Sigmoid colon (tissue), 7 donors: ENCODE results near the gene TNFRSF14. TPM values are rescaled to one million over a fixed set of nuclear protein-coding genes. Genes with fewer than 3 reads are reported as not detected.
"Not testable (repeated sequence)": the region's sequence is repeated elsewhere in the genome, so short reads cannot be mapped to it uniquely, and the experiment has no call there.

Experiments
- DNase-seq: peaks from one replicate; pipeline ENCODE4 v3.0.0-alpha.2; 2019
- H3K27ac ChIP-seq, 4 donors: fragments of 200-600 bp; sonication (generic); one replicate each; pipeline ENCODE4 v1.5.1; 2016 to 2019; ENCODE audit warnings: mild to moderate bottlenecking in 1 of 4
- H3K27me3 ChIP-seq, 3 donors: fragments of 200-600 bp; sonication (generic); one replicate each; pipeline ENCODE4 v1.5.1; 2019; ENCODE audit warnings: mild to moderate bottlenecking in 1 of 3
- H3K36me3 ChIP-seq, 4 donors: fragments of 200-600 bp; sonication (generic); one replicate each; pipeline ENCODE4 v1.5.1; 2016 to 2019
- H3K4me1 ChIP-seq, 4 donors: fragments of 200-600 bp; sonication (generic); one replicate each; pipeline ENCODE4 v1.5.1; 2017 to 2019
- H3K4me3 ChIP-seq, 4 donors: fragments of 200-600 bp; sonication (generic); one replicate each; pipeline ENCODE4 v1.5.1; 2017 to 2019; ENCODE audit warnings: mild to moderate bottlenecking in 2 of 4, moderate library complexity in 1 of 4
- H3K9me3 ChIP-seq, 4 donors: fragments of 200-600 bp in 3 of 4; sonication (generic) in 3 of 4; one replicate each; pipeline versions ENCODE4 v1.5.1 to v1.6.1; 2013 to 2019
- CTCF ChIP-seq, 4 experiments: fragments of 450-650 bp in 3 of 4; fragments of 200-600 bp in 1 of 4; IDR thresholded peaks; one replicate each; pipeline ENCODE4 v1.5.1; 2016 to 2019; ENCODE audit warnings: antibody characterized with exemption in 4 of 4, mild to moderate bottlenecking in 3 of 4, moderate library complexity in 2 of 4
- EP300 ChIP-seq, 4 donors: sonication (generic); formaldehyde crosslinking; IDR thresholded peaks; one replicate each; pipeline ENCODE4 v1.6.1; 2017; ENCODE audit warnings: antibody characterized with exemption in 4 of 4
- POLR2A ChIP-seq, 2 donors: fragments of 450-650 bp; IDR thresholded peaks; one replicate each; pipeline ENCODE4 v1.6.1; 2016; ENCODE audit warnings: antibody characterized with exemption in 2 of 2, mild to moderate bottlenecking in 2 of 2, moderate library complexity in 2 of 2
- POLR2AphosphoS5 ChIP-seq, 4 donors: sonication (generic); formaldehyde crosslinking; IDR thresholded peaks; one replicate each; pipeline ENCODE4 v1.6.1; 2017; ENCODE audit warnings: antibody characterized with exemption in 4 of 4
- WGBS, 2 donors: extraction: QIAGEN DNeasy Blood & Tissue Kit; methylation state at CpG; one replicate each; pipeline ENCODE4 v1.1.7; 2013; 5-methylcytosine and 5-hydroxymethylcytosine counted together
- intact Hi-C: fragments of 100-400 bp; cut with DNase I; formaldehyde crosslinking; loops from one replicate; pipeline ENCODE4 v1.15.1; 2023
- polyA plus RNA-seq, 3 donors: library from polyadenylated mRNA; stranded (reverse); fragments of 200-250 nt; gene quantifications; one replicate each; pipeline ENCODE4 v1.2.3, GENCODE V29; 2013
- total RNA-seq, 4 donors: library from RNA; depleted of rRNA; stranded (reverse); fragments of >200 nt; gene quantifications; one replicate each; pipeline ENCODE4 v1.1.0, GENCODE V29; 2016
- donor health status: healthy with polysubstance abuse.
- donor health status: Bipolar disorder and iron deficiency.
- donor health status: healthy.

The TNFRSF14 gene
- total and polyA plus RNA-seq, 7 donors: 37.5 to 185 (median 64.5) TPM

DNA sequence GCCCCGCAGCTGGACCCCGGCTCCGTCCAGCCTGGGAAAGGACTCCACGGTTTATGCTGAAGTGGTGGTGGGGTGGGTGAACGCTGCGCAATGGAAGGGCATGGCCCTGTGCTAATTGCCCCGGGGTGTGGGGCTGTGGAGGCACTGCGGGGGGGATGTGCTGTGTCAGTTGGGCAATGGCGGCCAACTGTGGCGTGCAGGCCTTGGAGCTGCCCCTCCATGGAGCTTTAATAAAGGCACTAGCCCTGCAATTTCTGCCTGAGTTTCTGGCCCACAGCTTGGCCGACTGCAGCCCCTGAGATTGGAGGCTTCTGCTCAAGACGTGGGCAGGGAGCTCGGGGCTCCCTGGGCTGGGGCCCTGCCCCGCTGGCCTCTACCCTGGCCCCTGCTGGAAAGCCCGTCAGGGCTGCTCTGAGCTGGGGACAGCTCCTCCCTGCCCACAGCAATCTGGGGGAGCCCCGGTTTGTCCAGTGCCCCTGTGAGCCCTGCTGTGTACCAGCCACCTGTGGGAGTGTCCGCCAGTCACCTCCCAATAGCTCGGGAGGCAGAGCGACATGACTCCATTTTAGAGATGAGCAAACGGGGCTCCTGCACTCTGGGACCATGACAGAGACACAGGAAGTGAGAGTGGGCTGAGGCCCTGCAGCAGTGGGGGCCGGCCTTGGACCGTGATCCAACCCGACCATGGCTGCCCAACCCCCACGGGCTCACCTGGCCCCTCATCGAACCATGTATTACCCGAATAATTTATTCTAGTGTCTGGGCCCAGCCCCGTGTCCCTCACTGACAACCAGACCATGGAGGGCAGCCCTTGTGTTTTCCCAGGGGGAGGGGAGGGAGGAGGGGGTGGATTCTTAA, 8.7 kb upstream of the TNFRSF14 start:
- TF ChIP-seq POLR2AphosphoS5 (IDR thresholded peaks at IDR 0.05): peak in 1 of 4 donors; percentile 1
- no peak for TF ChIP-seq POLR2A (IDR thresholded peaks at IDR 0.05)
- TF ChIP-seq EP300 (IDR thresholded peaks at IDR 0.05): no peak
- no peak for TF ChIP-seq CTCF (IDR thresholded peaks at IDR 0.05)
- Histone ChIP-seq H3K9me3 (no peaks in the 10 kb centered on the region), H3K27ac (peak overlapping the region; percentile 79 to 94 (median 82)), H3K27me3 (peaks cover 14 to 57% (median 46%) of the 10 kb centered on the region in 3 donors), H3K4me3 (peak overlapping the region in 3 of 4 donors; percentile 46 to 52 (median 51)), H3K4me1 (peaks cover 0 to 59% (median 43%) of the 10 kb centered on the region in 4 donors), H3K36me3 (no peaks in the 10 kb centered on the region)
- 3 to 9% methylated on average over 27 of the region's 27 CpGs for WGBS, 2 donors
- intact Hi-C loops: loop anchor here (1.0 to 5.0 kb wide), 3 partner anchors 21 to 133 kb away; partner anchors contain the start of genes PANK4 and PRXL2B
- DNase-seq: no peak

- H3K27me3 ChIP-seq: peaks cover 14 to 50% (median 42%) of the 10 kb centered on the region in 3 donors
Measured at GRCh38 chr1:2548068-2548589, 8.0 kb upstream of the TNFRSF14 start.

DNA sequence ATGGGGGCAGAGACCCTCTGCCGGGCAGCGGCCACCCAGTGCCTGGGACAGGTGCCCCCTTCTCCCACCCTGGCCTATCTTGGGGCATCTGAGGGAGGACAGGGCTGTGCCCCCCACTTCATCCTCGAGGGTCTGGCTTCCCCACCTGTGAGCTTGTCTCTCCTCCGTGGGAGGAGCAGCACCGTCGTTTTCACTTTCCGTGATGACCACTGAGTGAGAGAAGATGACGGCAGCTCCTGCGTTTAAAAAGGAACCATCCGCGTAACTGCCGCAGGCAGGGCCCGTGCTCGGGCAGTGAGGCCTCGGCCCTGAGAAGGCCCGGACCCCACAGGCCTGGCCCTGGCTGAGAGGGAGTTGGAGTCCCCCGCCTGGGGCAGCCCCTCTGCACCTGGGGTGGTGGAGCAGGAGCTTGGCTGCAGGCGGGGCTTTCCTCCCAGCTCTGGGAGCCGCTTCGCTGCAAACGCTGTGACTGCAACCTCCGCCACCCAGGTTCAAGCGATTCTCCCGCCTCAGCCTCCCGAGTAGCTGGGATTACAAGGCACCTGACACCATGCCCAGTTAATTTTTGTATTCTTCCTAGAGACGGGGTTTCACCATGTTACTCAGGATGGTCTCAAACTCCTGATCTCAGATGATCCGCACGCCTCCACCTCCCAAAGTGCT, 6.7 kb upstream of the TNFRSF14 start:
- H3K27me3 ChIP-seq: peaks cover 14 to 37% (median 30%) of the 10 kb centered on the region in 3 donors
- not testable (repeated sequence) for DNase-seq, H3K9me3 ChIP-seq, H3K36me3 ChIP-seq
- peak overlapping the region; percentile 79 to 94 (median 82) for H3K27ac ChIP-seq
- intact Hi-C loops: loop anchor here (5.0 to 10.0 kb wide), 2 partner anchors 38 to 95 kb away; partner anchors contain the start of gene PRXL2B
- peaks cover 0 to 47% (median 40%) of the 10 kb centered on the region in 4 donors for H3K4me1 ChIP-seq
- WGBS, 2 donors: 75 to 81% methylated on average over 25 of the region's 28 CpGs
- peak overlapping the region in 2 of 4 donors; percentile 23 to 52 for H3K4me3 ChIP-seq

More at GRCh38 chr1:2548068-2548589, 8.0 kb upstream of the TNFRSF14 start:
- Histone ChIP-seq H3K9me3 (no peaks in the 10 kb centered on the region), H3K27ac (peak overlapping the region; percentile 79 to 94 (median 82)), H3K36me3 (no peaks in the 10 kb centered on the region), H3K4me1 (peaks cover 0 to 59% (median 43%) of the 10 kb centered on the region in 4 donors), H3K4me3 (peak overlapping the region; percentile 18 to 52 (median 23))
- peak; percentile 91 for DNase-seq
- TF ChIP-seq EP300 (IDR thresholded peaks at IDR 0.05) (no peak), CTCF (IDR thresholded peaks at IDR 0.05) (peak; percentile 91 to 96 (median 94)), POLR2AphosphoS5 (IDR thresholded peaks at IDR 0.05) (peak in 2 of 4 donors; percentile 18 to 24), POLR2A (IDR thresholded peaks at IDR 0.05) (no peak)
- intact Hi-C loops: loop anchor here (1.0 to 5.0 kb wide), 3 partner anchors 22 to 134 kb away; partner anchors contain the start of genes PANK4 and PRXL2B
- WGBS, 2 donors: 2 to 6% methylated on average over 17 of the region's 17 CpGs

- Histone ChIP-seq H3K27ac (peak overlapping the region in 1 of 4 donors; percentile 94), H3K4me1 (peaks cover 0 to 48% (median 42%) of the 10 kb centered on the region in 4 donors), H3K27me3 (peaks cover 14 to 30% (median 21%) of the 10 kb centered on the region in 3 donors)
- WGBS, 2 donors: 51 to 63% methylated on average over 12 of the region's 12 CpGs
- not testable (repeated sequence) for H3K36me3 ChIP-seq, DNase-seq, H3K4me3 ChIP-seq, H3K9me3 ChIP-seq
- intact Hi-C loops: loop anchor here (10.0 kb wide), 1 partner anchor 94 kb away; no protein-coding TSS in a partner anchor
Measured at GRCh38 chr1:2550309-2550861, 5.8 kb upstream of the TNFRSF14 start.

DNA sequence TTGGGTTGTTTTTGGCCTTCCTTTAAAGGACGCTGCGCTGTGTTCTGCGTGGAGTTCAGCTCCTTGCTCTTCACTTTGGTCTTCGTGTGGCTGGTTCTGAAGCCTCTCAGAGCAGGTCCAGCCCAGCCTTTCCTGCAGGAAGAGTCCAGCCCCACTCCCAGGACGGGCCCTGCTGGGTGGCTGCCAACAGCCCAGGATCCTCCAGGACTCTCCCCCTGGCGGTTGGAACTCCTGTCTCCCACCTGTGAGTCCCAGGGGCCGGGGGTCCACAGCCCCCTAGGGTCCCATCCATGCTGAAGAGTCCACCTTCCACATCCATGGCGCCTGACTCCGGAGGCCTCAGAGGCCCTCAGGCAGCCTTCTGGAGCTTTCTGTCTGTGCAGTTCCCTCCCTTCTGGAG, 4.6 kb upstream of the TNFRSF14 start:
- 86 to 92% methylated on average over 9 of the region's 9 CpGs for WGBS, 2 donors

More for the DNA sequence above, 4.6 kb upstream of the TNFRSF14 start:
- intact Hi-C loops: loop anchor here (10.0 kb wide), 1 partner anchor 93 kb away; no protein-coding TSS in a partner anchor
- peaks cover 7 to 19% (median 9%) of the 10 kb centered on the region in 3 donors for H3K27me3 ChIP-seq
- H3K9me3 ChIP-seq, DNase-seq, H3K36me3 ChIP-seq, H3K4me3 ChIP-seq: not testable (repeated sequence)
- peaks cover 0 to 42% (median 37%) of the 10 kb centered on the region in 4 donors for H3K4me1 ChIP-seq
- peak overlapping the region in 1 of 4 donors; percentile 22 for H3K27ac ChIP-seq
